AG04450 (cell line): Measurements from ENCODE around the gene NSMF. TPM values are rescaled to one million over a fixed set of nuclear protein-coding genes. Genes with fewer than 3 reads are reported as not detected.

Experiments used
- CTCF ChIA-PET: fragments of 300-600, 350-600 bp; formaldehyde crosslinking; extraction: SDS; loops from one replicate; lab custom pipeline; 2022; ENCODE audit warnings: antibody characterized with exemption, inconsistent platforms; lab: Charles Lee
- POLR2A ChIA-PET: fragments of 350-600 bp; formaldehyde crosslinking; extraction: SDS; loops from one replicate; lab custom pipeline; 2021; ENCODE audit warnings: antibody characterized with exemption, inconsistent platforms; lab: Yijun Ruan, JAX
- DNase-seq: peaks from one replicate; pipeline ENCODE4 v3.0.0-alpha.2; 2011; ENCODE audit warnings: low read depth, low spot score
- H3K27ac ChIP-seq: one replicate; pipeline ENCODE4 v1.5.1; 2012; ENCODE audit warnings: low read depth, low read length, control low read depth
- H3K27me3 ChIP-seq: one replicate; pipeline ENCODE4 v1.6.0; 2012; ENCODE audit warnings: low read length; ENCODE audit not compliant: control insufficient read depth, insufficient read depth
- H3K4me3 ChIP-seq: 2 replicates; pipeline ENCODE4 v1.5.1; 2011; ENCODE audit warnings: mild to moderate bottlenecking, low read depth, low read length, control low read depth
- H3K9me3 ChIP-seq: 2 replicates; pipeline ENCODE4 v1.5.1; 2012; ENCODE audit warnings: low read length; ENCODE audit not compliant: control insufficient read depth, insufficient read depth
- polyA plus RNA-seq: library from polyadenylated mRNA; depleted of rRNA; stranded (reverse); fragments of >200 nt; gene quantifications from 2 replicates; pipeline ENCODE4 v1.2.3, GENCODE V29; 2011
- TF ChIP-seq, protein P1 (sequence below): IDR thresholded peaks from 2 replicates; pipeline ENCODE4 v1.5.1; 2011; ENCODE audit warnings: low read depth, low read length, control low read depth, inconsistent platforms

Gene NSMF
- polyA plus RNA-seq, 1 experiment = 20.7 TPM

- H3K4me3 ChIP-seq = no peak overlapping the region
- ChIA-PET POLR2A (no interaction called here), CTCF (no interaction called here)
- H3K9me3 ChIP-seq = no peaks in the 10 kb centered on the region; the same call in 1 of the 2 replicates
- TF ChIP-seq, protein P1, sequence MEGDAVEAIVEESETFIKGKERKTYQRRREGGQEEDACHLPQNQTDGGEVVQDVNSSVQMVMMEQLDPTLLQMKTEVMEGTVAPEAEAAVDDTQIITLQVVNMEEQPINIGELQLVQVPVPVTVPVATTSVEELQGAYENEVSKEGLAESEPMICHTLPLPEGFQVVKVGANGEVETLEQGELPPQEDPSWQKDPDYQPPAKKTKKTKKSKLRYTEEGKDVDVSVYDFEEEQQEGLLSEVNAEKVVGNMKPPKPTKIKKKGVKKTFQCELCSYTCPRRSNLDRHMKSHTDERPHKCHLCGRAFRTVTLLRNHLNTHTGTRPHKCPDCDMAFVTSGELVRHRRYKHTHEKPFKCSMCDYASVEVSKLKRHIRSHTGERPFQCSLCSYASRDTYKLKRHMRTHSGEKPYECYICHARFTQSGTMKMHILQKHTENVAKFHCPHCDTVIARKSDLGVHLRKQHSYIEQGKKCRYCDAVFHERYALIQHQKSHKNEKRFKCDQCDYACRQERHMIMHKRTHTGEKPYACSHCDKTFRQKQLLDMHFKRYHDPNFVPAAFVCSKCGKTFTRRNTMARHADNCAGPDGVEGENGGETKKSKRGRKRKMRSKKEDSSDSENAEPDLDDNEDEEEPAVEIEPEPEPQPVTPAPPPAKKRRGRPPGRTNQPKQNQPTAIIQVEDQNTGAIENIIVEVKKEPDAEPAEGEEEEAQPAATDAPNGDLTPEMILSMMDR = no peak
- no peaks in the 10 kb centered on the region for H3K27me3 ChIP-seq
- H3K27ac ChIP-seq = no peak overlapping the region
- no peak for DNase-seq
Observed at GRCh38 chr9:137449931-137450538, 9.1 kb downstream of the NSMF start.

GRCh38 chr9:137449081-137449844 lies 9.9 kb downstream of the NSMF start:
- ChIA-PET CTCF (no interaction called here), POLR2A (no interaction called here)
- no peaks in the 10 kb centered on the region for H3K27me3 ChIP-seq
- TF ChIP-seq, protein P1 = no peak
- H3K9me3 ChIP-seq = no peaks in the 10 kb centered on the region; the same call in 1 of the 2 replicates
- H3K27ac ChIP-seq = no peak overlapping the region
- DNase-seq = no peak
- H3K4me3 ChIP-seq = no peak overlapping the region

DNA sequence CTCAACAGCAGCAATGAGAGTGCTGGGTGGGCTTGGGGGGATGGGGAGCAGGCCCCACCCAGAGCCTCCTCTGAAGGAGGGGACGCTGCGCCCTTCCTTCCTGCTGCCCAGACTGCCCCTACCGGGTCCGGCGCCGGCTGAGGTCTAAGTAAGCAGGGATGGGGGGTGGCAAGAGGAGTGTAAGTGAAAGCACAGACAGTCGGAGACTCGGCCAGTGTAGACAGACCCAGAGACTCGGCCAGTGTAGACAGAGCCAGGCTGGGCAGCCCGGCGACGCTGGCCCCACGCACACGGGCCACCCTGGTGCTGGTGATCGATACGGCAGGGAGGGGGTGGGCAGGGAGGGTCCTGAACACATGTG lies 10.6 kb downstream of the NSMF start:
- no peak overlapping the region for H3K27ac ChIP-seq
- ChIA-PET CTCF (interaction anchor here (0.6 kb wide), 1 partner anchor 8 kb away, joined by 3 read pairs; no protein-coding TSS in a partner anchor), POLR2A (no interaction called here)
- no peak for DNase-seq
- TF ChIP-seq, protein P1 = no peak
- no peaks in the 10 kb centered on the region for H3K27me3 ChIP-seq
- no peak overlapping the region for H3K4me3 ChIP-seq
- no peaks in the 10 kb centered on the region; the same call in 1 of the 2 replicates for H3K9me3 ChIP-seq

DNA sequence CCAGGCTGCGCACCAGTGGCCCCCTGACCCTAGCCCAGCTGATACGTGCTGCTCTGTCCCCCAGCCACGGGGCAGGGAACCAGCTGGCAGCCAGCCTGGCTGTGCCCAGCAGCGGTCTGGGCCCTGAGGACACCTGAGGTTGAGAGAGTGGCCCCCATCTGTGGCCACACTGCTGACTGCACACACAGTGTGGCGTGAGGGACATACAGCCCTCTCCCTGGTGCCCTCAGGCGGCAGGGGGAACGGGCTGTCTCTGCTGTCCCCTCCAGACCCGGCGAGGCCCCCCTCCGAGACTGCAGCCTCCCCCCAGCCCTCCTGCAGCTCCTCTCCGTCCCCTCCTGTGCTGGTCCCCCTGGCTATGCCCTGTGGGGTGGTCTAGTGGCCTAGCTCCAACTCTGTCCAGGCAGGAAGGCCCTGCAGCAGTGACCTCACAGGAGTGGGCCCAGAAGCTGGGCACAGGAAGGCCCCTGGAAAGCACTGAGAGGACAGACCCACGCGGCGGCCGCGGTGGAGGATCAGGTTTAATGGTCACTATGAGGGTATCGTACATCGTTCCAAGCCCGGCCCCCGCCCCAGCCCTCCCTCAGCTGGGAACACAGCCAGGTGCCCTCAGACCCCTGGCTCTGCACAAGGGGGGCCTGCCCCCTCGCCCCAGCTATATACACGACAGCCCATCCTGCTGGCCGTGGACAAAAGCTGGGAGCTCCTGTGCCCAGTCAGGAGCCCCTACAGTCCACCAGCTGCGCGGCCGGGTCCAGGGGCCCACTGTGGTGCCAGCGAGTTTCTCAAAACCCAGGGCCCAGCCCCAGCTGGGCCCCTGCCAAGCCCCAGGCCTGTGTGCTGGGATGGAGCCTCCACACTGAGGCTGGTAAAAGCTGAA lies 11.2 kb downstream of the NSMF start:
- Histone ChIP-seq H3K27me3 (no peaks in the 10 kb centered on the region), H3K27ac (no peak overlapping the region), H3K9me3 (no peaks in the 10 kb centered on the region; the same call in 1 of the 2 replicates), H3K4me3 (no peak overlapping the region)
- POLR2A ChIA-PET = no interaction called here
- TF ChIP-seq, protein P1 = no peak
- DNase-seq = no peak
- CTCF ChIA-PET = interaction anchor here (0.6 kb wide), 1 partner anchor 9 kb away, joined by 3 read pairs; no protein-coding TSS in a partner anchor
